Raji (cell line): Measurements from ENCODE around the gene PRICKLE3.

Source experiments
- POLR2A ChIP-seq: IDR thresholded peaks from 2 replicates; pipeline ENCODE4 v1.6.1; 2011; ENCODE audit warnings: low read depth, low read length, control low read depth; ENCODE audit not compliant: insufficient read depth

Gene PRICKLE3

DNA sequence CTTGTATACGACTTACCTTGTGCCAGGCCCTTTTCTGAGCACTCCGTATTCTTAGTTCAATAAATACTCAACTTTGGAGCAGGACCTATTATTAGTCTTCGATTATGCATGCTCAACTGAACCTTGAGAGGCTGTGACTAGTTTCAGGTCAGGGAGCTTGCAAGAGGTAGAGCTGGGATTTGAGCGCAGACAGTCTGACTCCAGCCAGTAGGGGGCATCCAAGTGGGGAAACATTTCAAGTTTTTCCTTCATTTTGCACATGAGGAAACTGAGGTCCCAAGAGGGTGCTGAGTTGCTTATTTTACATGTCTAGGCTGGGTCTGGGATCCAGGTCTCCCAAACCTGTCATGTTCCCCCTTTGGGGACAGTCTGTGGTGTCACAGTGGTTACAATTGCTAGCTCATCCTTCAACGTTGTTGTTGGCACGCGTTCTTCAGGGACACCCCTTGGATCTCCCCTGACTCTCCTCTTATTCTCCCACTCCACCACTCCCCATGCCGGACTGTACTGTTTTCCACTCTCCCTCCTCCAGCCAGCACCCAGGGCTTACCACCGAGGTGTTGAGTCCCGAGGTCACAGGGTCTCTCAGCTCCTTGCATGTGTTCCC, 6.7 kb upstream of the PRICKLE3 start:
- TF ChIP-seq POLR2A: no peak

DNA sequence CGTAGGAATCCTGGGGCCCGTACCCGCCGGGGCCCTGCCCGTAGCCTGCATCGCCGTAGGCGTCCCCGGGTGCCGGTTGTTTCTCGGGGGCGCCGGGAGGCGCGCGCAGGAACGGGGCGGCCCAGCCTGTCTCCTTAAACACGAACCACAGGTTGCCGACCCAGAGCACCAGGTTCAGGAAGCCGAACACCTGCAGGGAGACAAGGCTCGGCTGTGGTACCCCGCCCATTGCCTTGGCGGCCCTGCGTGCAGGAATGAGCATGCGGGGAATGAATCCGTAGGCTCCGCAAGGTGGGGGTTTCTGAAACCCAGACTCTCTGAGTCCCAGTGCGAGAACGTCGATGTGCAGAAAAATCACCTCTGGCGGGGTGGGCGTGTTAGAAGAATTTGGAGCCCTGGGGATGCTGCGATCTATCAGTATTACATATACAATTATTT, 5.4 kb upstream of the PRICKLE3 start:
- TF ChIP-seq POLR2A: no peak

DNA sequence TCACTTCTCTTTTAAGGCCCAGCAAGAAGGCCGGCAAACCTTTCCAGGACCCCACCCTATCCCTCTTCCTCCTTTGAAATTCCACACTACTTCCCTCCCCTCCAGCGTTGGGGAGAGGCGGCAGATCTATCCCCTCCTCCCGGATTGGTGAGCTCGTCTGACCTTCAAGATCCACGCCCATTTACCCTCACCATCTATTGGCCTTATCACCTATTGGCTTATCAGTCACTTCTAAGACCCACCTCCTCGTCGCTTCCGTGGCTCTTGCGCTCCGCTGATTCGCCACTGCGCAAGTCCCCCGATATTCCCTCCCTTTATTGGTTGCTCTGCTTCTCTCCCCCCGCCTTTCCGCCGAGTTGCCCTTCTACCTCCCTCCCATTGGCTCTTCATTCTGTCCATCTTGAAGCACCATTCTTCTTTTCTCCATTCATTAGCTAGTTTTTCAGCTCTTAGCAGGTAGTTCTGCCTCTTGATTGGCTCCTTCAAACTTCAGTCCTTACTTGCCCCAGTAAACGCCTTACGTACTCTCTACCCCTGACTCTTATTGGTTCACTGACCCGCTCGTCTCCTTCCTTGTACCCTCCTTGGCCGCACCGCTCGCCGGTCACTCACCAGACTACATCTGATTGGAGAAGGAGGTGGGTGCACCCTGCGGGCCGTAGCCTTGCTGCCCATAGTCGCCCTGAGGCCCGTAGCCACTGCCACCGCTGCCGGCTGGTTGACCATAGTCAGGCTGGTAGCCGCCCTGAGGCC, 4.8 kb upstream of the PRICKLE3 start:
- peak; percentile 89 for TF ChIP-seq POLR2A

DNA sequence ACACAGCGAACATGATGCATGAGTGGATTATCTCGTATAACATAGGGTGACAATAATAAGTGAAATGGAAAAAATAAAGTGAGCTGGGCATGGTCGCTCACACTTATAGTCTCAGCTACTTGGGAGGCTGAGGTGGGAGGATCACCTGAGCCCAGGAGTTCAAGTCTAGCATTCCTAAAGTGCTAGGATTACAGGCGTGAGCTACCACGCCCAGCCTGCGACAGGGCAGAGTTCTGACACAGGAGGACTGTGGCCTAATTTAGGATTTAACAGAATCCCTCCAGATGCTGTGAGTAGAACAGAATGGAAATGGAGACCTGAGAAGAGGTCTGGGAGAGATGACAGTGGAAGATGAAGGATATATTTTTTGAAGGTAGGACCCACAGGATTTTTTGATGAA, 3.4 kb upstream of the PRICKLE3 start:
- TF ChIP-seq POLR2A: no peak

DNA sequence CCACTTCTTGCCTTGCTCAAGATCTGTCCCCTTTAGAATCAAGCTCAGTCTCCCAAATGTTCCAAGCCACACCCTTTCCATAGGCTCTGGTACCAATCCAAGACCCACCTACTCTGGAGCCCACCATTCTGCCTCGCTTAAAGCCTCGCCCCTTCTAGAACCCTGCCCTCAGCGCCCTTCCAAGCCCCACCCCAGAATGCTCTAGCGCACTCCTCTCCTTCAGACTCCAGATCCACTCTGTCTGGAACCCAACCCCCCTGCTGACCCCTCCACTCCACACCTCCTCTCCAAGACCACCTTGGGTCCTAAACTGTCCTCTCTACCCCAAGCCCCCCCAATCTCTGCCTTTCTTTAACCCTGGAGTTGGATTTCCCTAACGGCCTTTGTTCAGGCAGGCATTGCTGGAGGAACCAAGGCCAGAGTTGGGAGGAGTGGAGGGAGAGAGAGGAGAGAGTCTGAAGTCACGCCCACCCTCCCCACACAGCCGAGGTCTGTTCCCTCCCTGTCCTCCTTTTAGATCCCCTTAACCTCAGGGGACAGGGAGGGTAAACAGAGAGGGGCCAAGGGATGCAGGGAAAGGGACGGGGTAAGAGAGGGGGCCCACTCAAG, 2.4 kb upstream of the PRICKLE3 start:
- no peak for TF ChIP-seq POLR2A

DNA sequence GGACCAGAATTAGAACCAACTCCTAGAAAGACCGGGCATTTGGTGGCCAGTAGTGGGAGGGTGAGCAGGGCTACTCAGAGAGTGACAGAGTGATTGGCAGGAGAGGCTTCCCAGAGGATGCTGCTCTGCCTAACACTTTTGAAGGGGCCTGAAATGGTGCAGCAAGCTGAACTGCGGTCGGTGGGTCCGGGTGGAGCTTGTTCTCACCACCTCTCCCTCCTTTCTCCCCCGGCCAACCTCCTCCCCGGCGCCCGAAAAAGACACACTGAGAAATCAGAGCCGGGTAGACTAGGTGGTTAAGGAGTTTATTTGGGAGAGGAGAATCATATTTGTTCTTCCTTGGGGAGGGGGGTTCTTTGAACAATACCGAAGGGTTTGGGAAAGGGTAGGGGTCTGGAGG, 1.4 kb upstream of the PRICKLE3 start:
- TF ChIP-seq POLR2A: no peak

DNA sequence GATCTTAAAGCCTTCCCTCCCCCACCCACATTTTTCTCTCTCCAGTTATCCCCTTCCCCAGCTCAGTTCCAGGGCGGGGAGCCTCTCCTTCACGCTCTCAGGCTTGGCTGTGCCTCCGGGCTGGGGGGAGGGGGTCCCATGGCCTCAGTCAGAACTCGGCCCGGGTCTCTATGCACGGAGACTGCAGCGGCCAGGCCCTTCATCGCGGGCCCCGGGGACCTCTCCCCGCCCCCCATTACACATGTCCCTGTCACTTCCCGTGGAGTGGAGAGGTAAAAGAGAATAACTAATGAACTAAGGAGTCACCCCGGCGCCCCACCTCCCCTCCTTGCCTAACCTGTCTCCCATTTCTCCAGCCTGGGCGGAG, 838 bp upstream of the PRICKLE3 start:
- TF ChIP-seq POLR2A: no peak

DNA sequence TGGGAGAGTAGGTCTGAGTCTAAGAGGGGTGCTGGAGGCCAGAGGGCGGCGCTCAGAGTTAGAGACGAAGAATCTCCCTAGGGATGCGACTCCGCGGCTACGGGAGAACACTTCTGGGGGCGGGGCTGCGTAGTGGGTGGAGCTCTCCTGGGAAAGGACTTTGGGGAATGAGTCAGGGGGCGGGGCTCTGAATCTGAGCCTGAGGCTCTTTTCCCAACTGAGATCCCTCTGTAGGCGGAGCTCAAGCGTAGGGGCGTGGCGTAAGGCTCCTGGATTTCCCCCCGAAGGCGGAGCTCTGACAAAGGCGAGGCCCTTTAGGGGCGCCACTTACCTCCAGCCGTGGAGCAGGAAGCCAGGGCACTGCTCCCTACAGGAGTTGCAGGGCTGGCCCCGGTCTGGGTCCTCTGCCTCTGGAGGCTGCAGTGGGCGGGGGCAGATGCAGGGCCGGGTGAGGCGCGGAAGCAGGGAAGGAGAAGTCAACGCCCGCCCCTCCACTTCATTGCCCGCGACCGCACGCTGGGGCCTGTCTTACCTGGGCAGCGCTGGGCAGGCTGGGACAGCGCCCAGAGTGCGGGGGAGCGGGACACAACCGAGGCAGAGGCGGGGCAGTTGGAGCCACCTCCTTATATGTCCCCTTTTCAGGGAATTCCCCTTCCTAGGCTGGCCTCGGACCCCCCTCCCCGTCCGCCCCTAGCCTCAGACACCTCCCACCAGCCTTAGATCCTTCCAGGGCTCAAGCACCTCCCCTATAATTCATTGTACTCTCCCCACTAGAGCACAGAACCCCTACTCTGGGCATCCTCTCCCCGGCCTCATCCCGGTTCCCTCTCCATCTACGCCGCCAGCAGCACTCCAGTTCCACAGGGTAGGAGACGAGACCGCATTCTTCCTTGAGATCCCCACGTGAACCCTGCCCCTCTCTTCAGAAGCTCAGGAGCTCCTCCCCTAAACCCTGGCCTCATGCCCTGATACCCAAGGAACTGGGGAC, 1.6 kb downstream of the PRICKLE3 start:
- no peak for TF ChIP-seq POLR2A

DNA sequence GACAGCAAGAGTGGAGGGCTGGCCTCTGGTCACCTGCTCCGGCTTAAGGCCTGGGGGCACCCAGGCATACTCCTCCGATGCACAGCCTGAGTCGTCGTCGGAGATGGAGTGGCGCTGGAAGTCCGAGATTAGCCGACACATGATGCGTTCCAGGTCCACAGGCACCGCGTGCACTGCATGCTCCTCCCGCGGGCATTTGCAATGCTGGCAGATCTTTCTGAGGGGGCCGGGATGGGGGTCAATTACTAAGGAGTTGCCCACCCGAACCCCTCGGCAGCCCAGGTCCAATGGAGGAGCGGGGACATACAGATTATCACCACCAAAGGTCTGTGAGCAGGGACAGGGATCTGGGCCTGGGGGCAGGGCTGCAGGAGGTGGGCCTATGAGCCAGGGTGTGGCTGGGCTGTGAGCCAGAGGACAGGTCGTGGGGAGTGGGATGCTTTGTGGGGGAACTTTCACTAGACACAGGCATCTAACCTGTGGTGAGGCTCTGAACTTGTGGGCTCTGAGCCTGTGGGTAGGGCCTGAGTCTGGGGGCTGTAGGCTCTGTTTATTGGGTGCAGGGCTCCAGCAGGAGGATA, 2.4 kb downstream of the PRICKLE3 start:
- TF ChIP-seq POLR2A: no peak

DNA sequence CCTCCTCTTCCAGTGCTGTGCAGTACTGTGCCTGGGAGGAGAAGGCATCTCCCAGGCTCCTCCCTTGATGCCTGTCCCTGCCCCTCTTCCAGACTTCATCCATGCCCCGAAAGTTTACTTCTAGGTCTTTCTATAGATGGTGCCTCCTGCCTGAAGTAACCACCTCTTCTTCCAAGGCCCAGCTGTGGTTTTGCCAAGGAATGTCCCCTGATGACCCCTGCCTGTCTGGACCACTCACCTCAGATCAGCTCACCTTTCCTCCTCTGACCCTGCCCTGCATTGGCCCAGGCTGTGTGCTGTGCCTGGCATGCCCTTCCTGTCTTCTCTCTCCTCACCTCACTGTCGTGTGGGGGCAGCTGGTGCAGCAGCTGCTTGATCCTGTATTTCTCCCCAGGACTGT, 6.8 kb downstream of the PRICKLE3 start:
- TF ChIP-seq POLR2A: no peak

DNA sequence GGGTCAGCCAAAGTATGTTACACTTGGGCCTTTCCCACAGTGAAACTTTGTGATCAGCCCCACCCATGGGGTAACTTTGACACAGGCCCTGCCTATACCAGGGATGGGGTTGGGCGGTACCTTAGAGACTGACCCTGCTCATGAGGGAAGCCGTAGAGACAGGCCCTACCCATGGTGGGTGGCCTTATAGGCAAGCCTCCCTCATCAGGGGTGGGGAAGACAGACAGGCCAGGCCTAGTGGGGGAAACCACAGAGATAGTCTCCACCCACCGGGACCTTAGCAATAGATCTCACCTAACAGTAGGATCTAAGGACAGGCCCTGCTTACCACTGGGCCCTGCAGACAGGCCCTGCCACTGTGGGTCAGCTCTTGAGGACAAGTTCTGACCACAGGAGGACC, 7.6 kb downstream of the PRICKLE3 start:
- TF ChIP-seq POLR2A: no peak

DNA sequence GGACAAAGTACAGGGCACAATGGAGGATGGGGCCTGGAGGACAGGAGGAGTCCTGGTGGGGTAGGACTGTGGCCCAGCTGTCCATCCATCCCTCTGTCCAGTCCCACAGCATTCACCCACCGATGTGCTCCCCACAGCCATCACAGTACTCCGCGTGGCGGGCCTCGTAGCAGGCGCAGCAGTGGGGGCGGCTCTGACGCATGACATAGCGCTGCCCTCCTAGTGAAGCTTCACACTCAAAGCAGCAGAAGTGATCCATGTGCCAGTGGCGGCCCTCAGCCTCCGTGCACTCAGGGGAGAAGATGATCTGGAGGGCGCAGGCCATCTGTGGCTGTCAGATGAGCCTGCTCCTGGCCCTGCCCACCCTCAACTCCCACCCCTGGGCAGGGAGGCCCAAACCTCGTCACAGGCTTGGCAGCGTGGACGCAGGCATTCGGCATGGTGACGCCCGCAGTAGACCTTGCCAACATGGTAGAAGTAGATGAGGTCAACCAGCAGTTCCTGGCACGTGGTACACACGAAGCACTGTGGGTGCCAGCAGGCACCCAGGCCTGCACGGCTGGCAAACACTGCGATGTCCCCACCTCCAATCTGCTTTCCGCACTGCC, 8.2 kb downstream of the PRICKLE3 start:
- no peak for TF ChIP-seq POLR2A

DNA sequence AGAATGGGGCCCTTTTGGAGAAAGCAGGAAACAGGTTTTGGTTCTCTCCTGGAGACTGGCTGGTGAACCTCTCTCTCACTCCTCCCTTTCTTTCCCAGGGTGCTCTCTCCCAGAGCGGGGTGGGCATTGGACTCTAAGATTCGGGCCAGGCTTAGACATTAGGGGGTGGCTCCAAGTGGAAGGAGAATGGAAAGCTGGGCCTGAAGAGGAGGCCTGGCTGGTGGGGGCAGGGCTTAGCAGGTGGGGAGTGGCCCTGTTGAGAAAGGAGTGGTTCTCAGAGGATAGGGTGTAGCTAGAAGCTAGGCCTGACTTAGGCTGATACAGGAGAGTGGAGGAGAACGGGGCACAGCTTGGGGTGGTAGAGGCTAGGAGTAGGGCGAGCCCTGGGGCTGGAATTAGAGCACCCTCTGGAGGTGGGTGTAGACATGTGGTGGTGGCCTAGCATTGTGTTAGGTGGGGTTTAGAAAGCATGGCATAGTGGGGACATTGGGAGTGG, 8.8 kb downstream of the PRICKLE3 start:
- no peak for TF ChIP-seq POLR2A
